Measurements from ENCODE around the gene CCDC6. TPM values are rescaled to one million over a fixed set of nuclear protein-coding genes. Genes with fewer than 3 reads are reported as not detected.

Gene CCDC6
- total RNA-seq, 1 experiment from 2014 or later = 58.4 TPM

DNA sequence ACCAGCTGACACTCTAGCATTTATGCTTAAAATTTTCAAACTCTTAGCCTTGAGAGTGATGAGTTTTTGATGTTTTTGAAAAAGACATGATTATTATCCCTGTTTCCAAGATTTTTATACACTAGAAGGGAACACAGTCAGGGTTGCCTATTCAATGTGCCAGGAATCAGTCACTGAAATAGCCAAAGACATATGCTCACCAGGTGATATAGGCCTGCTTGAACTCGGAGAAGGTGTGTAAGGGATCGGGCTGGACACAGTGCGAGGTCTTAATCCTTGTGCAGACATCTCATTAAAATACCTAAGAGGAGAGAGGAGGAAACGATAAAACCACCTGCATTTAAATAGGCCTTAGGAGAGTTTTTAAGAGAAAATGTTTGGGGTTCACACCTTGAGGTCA is 102.1 kb downstream of the CCDC6 start:
- H3K23ac ChIP-seq (ENCODE audit: insufficient read length, low read depth, low read length) = no peak overlapping the region
- H3K56ac ChIP-seq (ENCODE audit: insufficient read length, low read depth, low read length) = no peak overlapping the region
- H3K27me3 ChIP-seq (ENCODE audit: insufficient read depth, low read length) = no peaks in the 10 kb centered on the region
- H2BK5ac ChIP-seq (ENCODE audit: insufficient read length, low read length) = no peak overlapping the region
- H3K4ac ChIP-seq (ENCODE audit: low read depth, low read length) = no peak overlapping the region
- H3K4me3 Mint-ChIP-seq = no peak overlapping the region
- H3K9me3 Mint-ChIP-seq = no peaks in the 10 kb centered on the region
- H3K9ac ChIP-seq (ENCODE audit: extremely low read depth, insufficient read length, low read length) = no peak overlapping the region
- H3K23me2 ChIP-seq (ENCODE audit: insufficient read length, low read depth, low read length, poor library complexity, severe bottlenecking) = no peaks in the 10 kb centered on the region
- no peak overlapping the region for H2BK120ac ChIP-seq (ENCODE audit: low read depth, low read length, poor library complexity, severe bottlenecking)
- no peak overlapping the region for H4K91ac ChIP-seq (ENCODE audit: insufficient read length, low read depth, low read length)
- no peak overlapping the region for H4K5ac ChIP-seq (ENCODE audit: insufficient read length, low read depth, low read length)
- no peaks in the 10 kb centered on the region for H3K9me3 ChIP-seq (ENCODE audit: control insufficient read depth, low read depth, low read length)
- H2BK12ac ChIP-seq (ENCODE audit: insufficient read length, low read depth, low read length) = no peak overlapping the region
- no peak overlapping the region for H3K14ac ChIP-seq (ENCODE audit: insufficient read depth, low read length)
- no peak overlapping the region for H2BK15ac ChIP-seq (ENCODE audit: low read depth, low read length)
- TF ChIP-seq CTCF (conservative IDR thresholded peaks at IDR 0.05) = no peak
- no peaks in the 10 kb centered on the region for H3K27me3 Mint-ChIP-seq (ENCODE audit: low read depth)
- peaks cover 30 to 83% (median 74%) of the 10 kb centered on the region in 3 experiments; a peak in 6 of 7 replicates for H3K36me3 Mint-ChIP-seq (ENCODE audit: insufficient read depth in 1 of 3, low read depth in 3 of 3)
- no peak overlapping the region for H3K18ac ChIP-seq (ENCODE audit: insufficient read length, low read depth, low read length)
- H4K8ac ChIP-seq (replicated peaks; ENCODE audit: insufficient read length, low read depth, low read length) = no peak overlapping the region
- H3K4me2 ChIP-seq (ENCODE audit: insufficient read depth, insufficient read length, low read length) = no peak overlapping the region
- H2AFZ ChIP-seq (ENCODE audit: low read length) = no peak overlapping the region
- H3K4me1 Mint-ChIP-seq = peaks cover 7 to 13% of the 10 kb centered on the region in 2 experiments
- no peak for DNase-seq
- no peaks in the 10 kb centered on the region for H3K79me1 ChIP-seq (ENCODE audit: insufficient read depth, low read depth, low read length, poor library complexity, severe bottlenecking)
- H3K4me1 ChIP-seq (ENCODE audit: insufficient read depth, low read length) = peaks cover 3% of the 10 kb centered on the region; the same call in 1 of the 2 replicates
- no peaks in the 10 kb centered on the region for H4K20me1 ChIP-seq (ENCODE audit: control insufficient read depth, insufficient read depth, insufficient read length)
- H3T11ph ChIP-seq (ENCODE audit: low read length) = no peak overlapping the region
- no CpG with 5 or more reads among the region's 4 CpGs for WGBS (ENCODE audit: extremely low coverage, insufficient read length, low lambda C conversion rate)
- no peak overlapping the region for H2BK20ac ChIP-seq (ENCODE audit: low read depth, low read length, poor library complexity, severe bottlenecking)
- H3K79me2 ChIP-seq (ENCODE audit: insufficient read depth, low read length) = no peaks in the 10 kb centered on the region
- no peak overlapping the region for H3K27ac ChIP-seq (ENCODE audit: insufficient read length, low read depth, low read length)
- no peak overlapping the region; a peak in 2 of 7 replicates for H3K27ac Mint-ChIP-seq
- no peak overlapping the region for H2AK5ac ChIP-seq (ENCODE audit: insufficient read length, low read length)
